Left lobe of liver (tissue), 2 donors: Measurements from ENCODE around the gene GUF1. TPM values are rescaled to one million over a fixed set of nuclear protein-coding genes. Genes with fewer than 3 reads are reported as not detected.
A peak's percentile ranks its signal among the peaks of the same experiment; 100 is the strongest.
"Not testable (repeated sequence)": the region's sequence is repeated elsewhere in the genome, so short reads cannot be mapped to it uniquely, and the experiment has no call there.

ENCODE experiments used
- ATAC-seq: fragments of 200-7000 bp; cut with Tn5 transposase; one replicate; pipeline ENCODE4 v1.9.1; 2020; ENCODE audit warnings: mild to moderate bottlenecking, moderate library complexity
- DNase-seq: peaks from one replicate; pipeline ENCODE4 v3.0.0-alpha.2; 2020; ENCODE audit warnings: low spot score
- total RNA-seq: library from RNA; stranded (reverse); gene quantifications from one replicate; pipeline ENCODE4 v1.2.1, GENCODE V29; 2021
- donor health status: DM: no; HTN: no; CAD: no; lungs with moderate emphysema.
- donor health status: DM: no; HTN: yes; CAD: no.

GUF1 gene
- total RNA-seq, 1 donor from 2014 or later = 13.2 TPM

DNA sequence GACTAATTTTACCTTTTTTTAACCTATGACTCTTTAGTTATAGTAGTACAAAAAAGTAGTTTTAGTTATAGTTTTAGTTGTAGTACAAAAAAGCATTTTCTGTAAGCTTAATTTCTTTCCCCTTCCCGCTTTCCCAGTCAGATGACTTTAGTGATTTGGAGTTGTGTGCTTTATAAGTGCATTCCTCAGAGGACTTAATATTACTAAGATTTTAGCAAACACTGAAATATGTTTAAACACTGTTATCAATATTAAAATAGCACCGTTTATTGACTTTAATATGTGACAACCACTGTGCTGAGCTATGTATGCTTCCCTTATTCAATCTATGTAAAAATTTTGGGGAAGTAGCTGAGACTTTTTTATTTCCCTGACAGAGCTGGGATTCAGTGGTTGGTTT lies 22.8 kb downstream of the GUF1 start:
- ATAC-seq (no peak), DNase-seq (no peak)

DNA sequence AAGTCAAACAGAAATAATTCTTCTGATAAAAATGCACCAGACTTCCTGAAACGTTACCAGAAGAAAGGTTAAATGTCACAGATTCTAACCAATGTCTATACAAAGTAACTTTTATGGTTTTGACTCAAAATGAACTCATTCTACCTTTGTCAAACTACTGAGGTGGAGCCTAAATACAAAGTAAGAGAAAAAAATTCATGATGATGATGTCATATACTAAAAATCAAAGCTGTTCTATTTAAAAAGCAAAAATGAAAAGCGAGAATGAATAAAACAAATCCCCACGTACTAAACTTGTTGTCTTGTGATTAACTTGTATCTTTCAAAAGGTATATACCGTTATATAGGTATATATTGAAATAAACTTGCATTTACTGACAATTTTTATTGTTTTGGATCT lies 26.5 kb downstream of the GUF1 start:
- ATAC-seq (no peak), DNase-seq (no peak)

DNA sequence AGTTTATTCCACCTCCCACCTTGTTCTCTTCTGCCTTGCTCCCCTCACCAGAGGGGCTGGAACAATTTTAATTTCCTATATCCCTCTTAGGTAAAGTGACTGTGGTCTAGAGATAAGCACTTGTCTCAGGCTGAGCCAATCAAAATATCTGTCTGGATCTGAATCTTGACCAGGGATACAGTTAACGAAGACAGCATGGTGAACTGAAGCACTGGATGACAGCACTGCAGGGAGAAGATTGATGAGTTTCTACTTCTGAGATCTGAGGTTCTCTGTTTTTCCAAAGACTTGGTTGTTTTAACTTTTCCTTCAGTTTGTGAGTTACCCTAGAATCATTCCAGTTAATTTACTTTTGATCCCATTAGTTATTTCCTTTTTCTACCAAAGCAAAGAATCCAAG lies 34.9 kb downstream of the GUF1 start:
- DNase-seq (no peak), ATAC-seq (no peak)

DNA sequence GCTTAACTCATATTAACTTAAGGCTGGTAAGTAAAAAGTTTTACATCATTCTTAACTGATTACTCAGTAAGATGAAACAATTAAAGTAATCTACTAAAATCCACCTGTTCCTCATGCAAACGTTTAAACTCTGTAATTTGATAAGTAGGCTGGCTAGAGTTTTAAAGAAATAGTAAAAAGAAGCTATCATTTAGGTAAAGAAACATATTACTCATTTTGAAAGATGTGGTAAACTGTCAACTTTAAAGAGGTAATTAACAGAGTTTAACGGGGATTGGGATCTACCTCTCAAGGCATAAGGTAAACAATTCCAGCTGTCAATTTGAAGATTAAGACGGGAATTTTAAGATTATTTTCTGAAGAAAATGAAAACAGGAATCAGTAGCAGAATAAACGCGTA lies 38.4 kb downstream of the GUF1 start:
- ATAC-seq (no peak), DNase-seq (no peak)

DNA sequence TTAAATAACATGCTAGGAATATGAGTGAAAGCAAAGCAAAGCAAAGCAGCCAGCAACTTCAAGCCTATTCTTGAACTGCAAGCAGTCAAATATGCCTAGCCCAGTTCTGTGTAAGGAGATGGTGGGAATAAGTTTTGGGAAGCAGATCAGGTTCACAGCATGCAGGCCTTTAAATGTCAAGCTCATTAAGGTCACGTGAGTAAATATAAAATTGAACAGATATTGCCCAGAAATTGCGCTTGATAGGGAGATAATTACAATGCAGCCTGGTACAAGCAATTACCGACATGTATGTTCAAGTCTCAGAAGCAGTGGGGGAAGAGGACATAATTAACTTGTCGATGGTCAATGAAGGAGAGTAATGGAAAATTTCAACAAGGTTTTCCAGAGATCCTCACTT lies 42.2 kb downstream of the GUF1 start:
- DNase-seq (no peak), ATAC-seq (no peak)

DNA sequence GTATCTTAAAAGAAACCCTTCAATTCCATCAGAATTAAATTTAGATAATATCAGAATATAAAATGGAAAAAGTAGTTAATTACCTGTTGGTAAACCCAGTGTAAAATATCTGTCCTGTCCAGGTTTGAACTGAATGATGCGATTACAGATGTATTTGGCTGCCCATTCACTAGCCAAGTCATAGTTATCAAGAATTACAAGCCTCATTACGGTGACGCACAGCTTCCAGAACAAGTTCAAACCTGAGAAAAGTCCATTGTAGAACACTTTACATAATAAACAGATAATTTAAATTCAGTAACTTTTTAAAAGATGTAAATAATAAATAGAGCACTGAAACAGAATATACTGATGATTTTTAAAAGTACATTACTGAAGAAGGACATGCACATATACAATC lies 43.8 kb downstream of the GUF1 start:
- no peak for ATAC-seq

DNA sequence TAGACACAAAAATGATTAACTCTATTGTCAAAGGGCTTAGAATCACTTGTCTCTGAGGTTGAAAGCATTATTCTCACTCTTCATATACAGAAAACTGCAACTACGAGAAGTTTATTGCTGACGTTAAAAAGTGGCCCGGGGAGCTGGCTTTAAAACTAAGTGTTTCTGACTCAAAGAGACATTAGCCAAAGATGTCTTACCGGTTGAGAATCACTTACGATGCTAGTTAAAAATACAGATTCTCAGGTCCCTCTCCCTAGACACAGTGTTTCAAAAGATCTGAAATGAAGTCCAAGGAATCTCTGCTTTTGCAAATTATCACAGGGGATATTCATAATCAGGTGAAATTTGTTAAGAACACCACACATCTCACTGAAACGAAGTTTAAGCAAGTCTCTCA lies 46.9 kb downstream of the GUF1 start:
- ATAC-seq (no peak), DNase-seq (no peak)

More for the DNA sequence above, 43.8 kb downstream of the GUF1 start:
- no peak for DNase-seq

DNA sequence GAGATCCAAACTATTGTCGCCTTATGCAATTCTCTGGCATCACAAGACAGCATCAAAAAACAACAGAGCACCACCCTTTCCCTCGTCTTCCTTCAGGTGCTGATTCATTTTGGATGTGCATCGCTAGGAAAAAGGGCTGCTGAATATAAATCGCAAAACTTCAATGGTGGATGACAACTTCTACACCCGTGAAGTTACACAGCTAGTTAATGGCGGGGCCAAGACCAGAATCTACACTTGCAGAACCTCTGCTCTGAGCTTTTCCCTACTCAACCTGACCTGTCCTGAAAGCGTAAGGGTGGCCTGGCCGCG lies 47.5 kb downstream of the GUF1 start:
- ATAC-seq (peak; percentile 67), DNase-seq (no peak)

DNA sequence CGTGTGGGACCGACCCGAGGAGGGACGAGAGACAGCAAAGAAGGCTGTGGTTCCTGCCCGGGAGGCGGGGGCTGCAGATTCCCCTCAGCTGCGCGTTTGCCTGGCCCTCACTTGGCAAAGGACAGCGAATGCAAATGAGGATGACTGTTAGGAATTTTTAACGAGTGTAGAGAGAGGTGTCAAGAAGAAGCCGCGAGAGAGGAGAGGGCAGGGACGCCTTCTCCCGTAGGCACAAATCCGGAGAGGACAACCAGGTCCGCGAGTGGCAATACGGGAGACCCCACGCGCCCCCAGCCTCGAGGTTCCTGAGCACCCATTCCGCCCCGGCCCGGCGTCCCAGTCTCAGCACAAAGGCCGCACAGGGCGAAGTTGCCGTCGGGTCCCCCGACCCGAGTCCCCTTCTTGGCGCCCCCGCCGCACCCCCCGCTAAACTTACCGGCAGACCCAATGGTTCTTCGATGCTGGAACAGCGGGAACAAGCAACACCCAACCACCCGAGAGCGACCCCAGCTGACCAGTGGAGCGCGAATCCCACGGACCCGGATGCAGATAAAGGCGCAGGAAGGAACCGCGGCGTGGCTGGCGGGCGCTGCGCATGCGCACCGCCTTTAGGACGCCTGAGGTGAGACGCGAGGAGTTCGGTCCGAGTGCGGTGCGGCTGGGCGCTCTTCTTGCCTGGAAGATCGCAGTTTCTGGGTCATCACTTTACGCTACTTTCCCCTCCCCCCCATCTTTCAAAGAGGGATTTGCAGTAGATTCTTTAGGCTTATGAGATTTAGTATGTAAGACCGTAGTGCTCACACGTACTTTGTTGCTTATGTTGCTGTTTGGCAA lies 48.0 kb downstream of the GUF1 start, which contains the start of gene GNPDA2:
GNPDA2 (minus strand) TSS at position 519 of the 834 bp plus-strand sequence. CDS start 4,349 bp downstream, outside the sequence.
- ATAC-seq = peak; percentile 97
- peak; percentile 87 for DNase-seq

DNA sequence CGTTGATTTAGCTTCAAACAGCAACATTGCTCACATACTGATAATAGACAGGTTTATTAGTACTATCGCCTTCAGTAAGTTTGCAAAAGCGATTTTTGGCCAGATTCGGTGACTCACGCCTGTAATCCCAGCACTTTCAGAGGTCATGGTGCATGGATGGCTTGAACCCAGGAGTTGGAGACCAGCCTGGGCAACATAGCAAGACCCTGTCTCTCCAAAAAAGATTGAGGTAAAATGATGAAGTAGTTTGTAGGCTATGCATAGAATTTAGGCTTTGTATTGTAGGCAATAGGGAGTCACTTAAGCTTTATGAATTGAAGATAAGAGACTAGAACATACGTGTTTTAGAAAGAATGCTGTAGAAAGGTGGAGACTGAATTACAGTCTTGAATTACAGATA lies 49.3 kb downstream of the GUF1 start:
- DNase-seq = no peak
- no peak for ATAC-seq

DNA sequence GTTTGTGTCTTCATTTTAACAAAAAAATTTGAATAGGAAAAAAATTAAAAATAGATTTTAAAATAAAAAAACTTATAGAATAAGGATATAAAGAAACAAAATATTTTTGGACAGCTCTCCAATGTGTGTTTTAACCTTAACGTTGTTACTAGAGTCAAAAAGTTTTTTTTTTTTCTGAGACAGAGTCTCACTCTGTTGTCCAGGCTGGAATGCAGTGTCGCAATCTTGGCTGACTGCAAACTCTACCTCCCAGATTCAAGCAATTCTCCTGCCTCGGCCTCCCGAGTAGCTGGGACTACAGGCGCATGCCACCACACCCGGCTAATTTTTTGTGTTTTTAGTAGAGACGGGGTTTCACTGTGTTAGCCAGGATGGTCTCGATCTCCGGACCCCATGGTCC lies 50.5 kb downstream of the GUF1 start:
- not testable (repeated sequence) for ATAC-seq, DNase-seq

DNA sequence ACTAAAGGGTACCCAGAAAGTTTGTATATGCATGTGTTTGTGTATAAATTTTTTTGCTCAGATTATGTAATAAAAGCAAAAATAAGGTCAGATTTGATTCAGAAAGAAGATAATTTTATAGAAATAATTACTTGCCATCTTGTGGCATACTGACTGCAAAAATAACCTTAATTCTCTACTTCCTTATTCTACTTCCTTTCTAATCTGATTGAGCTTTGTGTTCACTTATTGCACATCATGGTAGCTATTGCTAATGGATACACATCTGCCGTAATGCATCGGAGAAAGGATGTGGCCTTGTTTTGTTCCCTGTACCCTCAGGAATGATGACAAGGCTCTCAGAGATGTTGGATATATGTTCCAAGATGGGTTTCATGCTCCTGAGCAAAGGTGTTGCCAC lies 58.7 kb downstream of the GUF1 start:
- ATAC-seq (no peak), DNase-seq (no peak)

DNA sequence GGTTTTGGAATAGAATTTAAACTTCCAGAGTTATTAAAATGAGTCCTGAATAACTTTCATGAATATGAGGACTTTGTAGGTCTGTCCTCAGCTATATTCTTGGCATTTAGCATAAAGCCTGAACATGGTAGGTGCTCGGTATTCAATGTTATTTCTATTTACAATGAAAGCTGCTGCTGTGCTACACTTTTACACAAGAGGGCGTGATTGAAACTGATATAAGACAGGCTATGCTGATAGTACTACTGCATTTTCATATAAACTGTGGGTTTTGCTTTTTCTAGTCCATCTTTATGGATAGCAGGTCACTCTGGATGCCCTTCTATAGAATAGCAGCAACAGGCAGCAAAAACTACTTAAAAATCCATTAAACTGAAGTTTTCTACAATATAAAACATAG lies 60.4 kb downstream of the GUF1 start:
- DNase-seq (no peak), ATAC-seq (peak; percentile 45)

DNA sequence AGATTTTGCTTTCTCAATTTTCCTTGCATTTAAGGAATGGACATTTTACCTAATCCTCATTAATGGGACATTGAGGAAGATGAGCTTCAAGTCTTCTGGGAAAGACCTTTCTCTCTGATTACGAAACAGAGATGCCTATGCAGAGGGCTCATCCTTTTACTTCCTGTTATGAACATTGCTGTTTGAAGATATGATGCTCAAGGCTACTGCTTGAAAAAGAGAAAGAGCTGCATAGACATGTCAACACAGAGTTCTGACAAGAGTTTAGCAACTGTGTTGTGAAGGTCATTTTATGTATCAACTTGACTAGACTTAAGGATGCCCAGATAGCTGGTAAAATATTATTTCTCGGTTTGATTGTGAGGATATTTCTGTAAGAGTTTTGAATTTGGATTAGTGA lies 62.0 kb downstream of the GUF1 start:
- DNase-seq = no peak
- no peak for ATAC-seq

Other genes starting within 250 kb of the GUF1 start
- gene KCTD8, start 229.6 kb upstream of the GUF1 start, total RNA-seq = not detected
- gene YIPF7, start 26.8 kb upstream of the GUF1 start, total RNA-seq = not detected
- 1.3 TPM for gene GNPDA2, start 48.1 kb downstream of the GUF1 start, total RNA-seq